Fibroblast of upper back skin (primary cell): ENCODE data around the gene CCN2.
"Not testable (repeated sequence)": the region's sequence is repeated elsewhere in the genome, so short reads cannot be mapped to it uniquely, and the experiment has no call there.

Source experiments
- DNase-seq: peaks from one replicate; pipeline ENCODE4 v3.0.0-alpha.2; 2013

CCN2 gene

DNA sequence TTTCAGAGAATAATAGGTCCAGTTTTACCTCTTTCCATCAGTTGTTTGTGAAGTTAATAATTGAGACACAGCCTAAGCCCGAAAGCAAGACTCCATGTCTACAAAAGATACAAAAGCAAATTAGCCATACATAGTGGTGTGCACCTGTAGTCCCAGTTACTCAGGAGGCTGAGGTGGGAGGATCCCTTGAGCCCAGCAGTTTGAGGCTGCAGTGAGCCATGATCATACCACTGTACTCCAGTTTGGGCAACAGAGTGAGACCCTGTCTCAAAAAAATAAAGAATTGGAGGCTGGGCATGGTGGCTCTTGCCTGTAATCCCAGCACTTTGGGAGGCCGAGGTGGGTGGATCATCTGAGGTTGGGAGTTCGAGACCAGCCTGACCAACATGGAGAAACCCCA is 42.4 kb downstream of the CCN2 start:
- DNase-seq = not testable (repeated sequence)

DNA sequence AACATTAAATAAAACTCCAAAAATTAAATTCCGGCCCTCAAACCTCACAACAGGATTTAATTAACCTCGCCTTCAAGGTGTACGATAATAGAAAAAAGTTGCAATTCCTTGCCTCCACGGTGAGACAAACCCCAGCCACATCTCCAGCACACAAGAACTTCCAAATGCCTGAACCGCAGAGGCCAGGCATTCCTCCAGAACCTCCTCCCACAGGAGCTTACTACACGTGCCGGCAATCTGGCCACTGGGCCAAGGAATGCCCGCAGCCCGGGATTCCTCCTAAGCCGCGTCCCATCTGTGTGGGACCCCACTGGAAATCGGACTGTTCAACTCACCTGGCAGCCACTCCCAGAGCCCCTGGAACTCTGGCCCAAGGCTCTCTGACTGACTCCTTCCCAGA is 47.4 kb downstream of the CCN2 start:
- peak; percentile 42 for DNase-seq

DNA sequence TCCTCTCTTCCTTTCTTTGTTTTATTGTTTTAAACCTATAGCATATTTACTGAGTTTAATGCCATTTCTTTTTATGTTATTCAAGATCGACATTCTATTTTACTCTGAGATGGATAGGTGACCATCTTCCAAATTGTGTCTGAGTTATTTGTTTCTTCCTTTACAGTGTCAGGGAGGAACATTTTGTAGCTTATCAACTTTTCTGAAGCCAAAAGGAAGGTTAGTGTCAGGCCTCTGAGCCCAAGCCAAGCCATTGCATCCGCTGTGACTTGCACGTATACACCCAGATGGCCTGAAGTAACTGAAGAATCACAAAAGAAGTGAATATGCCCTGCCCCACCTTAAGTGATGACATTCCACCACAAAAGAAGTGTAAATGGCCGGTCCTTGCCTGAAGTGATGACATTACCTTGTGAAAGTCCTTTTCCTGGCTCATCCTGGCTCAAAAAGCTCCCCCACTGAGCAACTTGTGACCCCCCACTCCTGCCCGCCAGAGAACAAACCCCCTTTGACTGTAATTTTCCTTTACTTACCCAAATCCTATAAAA is 49.8 kb downstream of the CCN2 start:
- DNase-seq = not testable (repeated sequence)

GRCh38 chr6:131900231-131900630 is 50.9 kb downstream of the CCN2 start:
- no peak for DNase-seq

DNA sequence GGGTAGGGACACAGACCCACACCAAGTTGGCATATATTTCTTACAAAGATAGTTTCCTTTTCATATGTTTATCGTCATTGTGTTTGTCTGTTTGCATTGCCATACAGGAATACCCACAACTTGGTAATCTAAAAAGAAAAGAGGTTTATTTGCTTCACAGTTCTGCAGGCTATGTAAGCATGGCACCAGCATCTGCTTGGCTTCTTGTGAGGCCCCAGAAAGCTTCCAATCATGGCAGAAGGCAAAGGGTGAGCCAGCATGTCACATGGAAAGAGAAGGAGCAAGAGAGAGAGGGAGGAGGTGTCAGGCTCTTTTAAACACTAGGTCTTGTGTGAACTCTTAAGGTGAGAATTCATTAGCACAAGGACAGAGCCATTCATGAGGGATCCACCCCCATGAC is 52.5 kb downstream of the CCN2 start:
- DNase-seq = no peak
